Mesenteric fat pad (tissue), 1 donor: Measurements from ENCODE around the gene OR2A5. TPM values are rescaled to one million over a fixed set of nuclear protein-coding genes. Genes with fewer than 3 reads are reported as not detected.
"Not testable (repeated sequence)": the region's sequence is repeated elsewhere in the genome, so short reads cannot be mapped to it uniquely, and the experiment has no call there.

ENCODE experiments used
- DNase-seq: peaks from one replicate; pipeline ENCODE4 v3.0.0-alpha.2; 2020; ENCODE audit warnings: low spot score
- total RNA-seq: library from RNA; stranded (reverse); fragmentation: NEBNext Ultra II Directional; extraction: Animal tissue kit (Norgen Biotek cat#: 25700); gene quantifications from one replicate; pipeline ENCODE4 v1.2.1, GENCODE V29; 2021
- donor health status: DM: yes; HTN: yes; CAD: no.

Gene OR2A5
- total RNA-seq, 1 donor from 2014 or later, result not detected

GRCh38 chr7:144032985-144033709 is 15.6 kb upstream of the OR2A5 start:
- no peak for DNase-seq

- no peak for DNase-seq
These were observed 13.4 kb upstream of the OR2A5 start for GRCh38 chr7:144035385-144035784.

- DNase-seq, result no peak
These were observed 12.4 kb upstream of the OR2A5 start for GRCh38 chr7:144036302-144036885.

- DNase-seq, result no peak
These were observed 11.2 kb upstream of the OR2A5 start for GRCh38 chr7:144037414-144038035.

- no peak for DNase-seq
These were observed 9.9 kb upstream of the OR2A5 start for GRCh38 chr7:144038887-144039286.

DNA sequence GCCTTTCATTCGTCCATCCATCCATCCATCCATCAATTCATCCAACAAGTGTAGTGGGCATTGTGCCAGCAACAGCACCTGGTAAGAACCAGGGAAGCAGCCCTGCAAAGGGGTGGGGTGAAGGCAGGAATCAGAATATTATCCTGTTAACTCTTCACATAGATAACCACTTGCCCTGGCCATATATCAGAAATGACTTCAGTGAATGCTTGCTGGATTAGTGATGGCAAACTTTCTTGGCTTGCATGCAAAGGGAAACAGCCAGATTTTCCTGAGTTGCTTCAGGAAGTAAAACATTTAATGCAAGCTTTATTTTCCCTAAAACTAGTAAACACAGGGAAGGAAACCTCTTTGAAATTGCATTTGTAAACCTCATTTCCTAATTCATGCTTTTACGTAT is 743 bp downstream of the OR2A5 start:
- no peak for DNase-seq

- DNase-seq, result no peak
These were observed 1.3 kb downstream of the OR2A5 start for GRCh38 chr7:144050093-144050492.

- not testable (repeated sequence) for DNase-seq
These were observed 2.1 kb downstream of the OR2A5 start for GRCh38 chr7:144050884-144051283.

DNA sequence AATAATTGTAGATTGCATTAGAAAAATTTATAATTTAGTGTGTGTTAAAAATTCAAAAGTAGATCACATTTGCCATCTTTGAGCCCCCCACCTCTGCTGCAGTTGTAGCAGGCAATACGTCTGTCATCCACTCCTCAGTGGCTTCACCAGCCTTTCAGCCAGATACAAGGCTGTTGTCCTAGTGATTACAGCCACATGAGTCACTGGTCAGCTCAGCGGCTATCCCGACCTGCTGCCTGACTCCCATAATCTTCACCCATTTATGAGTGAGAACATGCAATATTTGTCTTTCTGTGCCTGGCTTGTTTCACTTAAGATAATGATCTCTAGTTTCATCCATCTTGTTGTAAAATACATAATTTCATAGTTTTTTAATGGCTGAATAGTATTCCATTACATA is 9.2 kb downstream of the OR2A5 start:
- DNase-seq, result no peak

DNA sequence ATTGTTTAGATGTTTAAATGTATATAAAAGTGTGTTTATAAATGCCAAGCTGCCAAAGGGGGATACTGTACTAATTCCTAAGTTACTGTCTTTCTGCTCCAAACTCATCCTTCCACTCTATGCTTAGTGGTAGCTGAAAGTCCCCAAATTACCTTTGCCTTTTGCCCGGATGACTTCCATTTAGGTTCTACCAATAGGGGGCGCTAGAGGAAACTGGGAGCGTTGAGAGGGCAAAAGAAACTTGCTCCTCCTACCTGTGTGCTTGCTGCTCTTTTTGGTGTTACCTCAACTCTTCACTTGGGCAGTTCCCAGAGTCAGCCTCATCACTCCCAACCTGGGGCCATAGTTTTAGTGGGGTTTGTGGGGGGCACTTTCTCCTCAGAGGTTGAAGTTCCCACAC is 15.0 kb downstream of the OR2A5 start:
- no peak for DNase-seq

- DNase-seq, result no peak
These were observed 20.8 kb downstream of the OR2A5 start, which contains the start of gene OR2A25 for GRCh38 chr7:144069511-144069910. OR2A25 (plus strand) TSS chr7:144069811; CDS start chr7:144074220, 4,409 bp downstream.

- no peak for DNase-seq
These were observed 21.2 kb downstream of the OR2A5 start for GRCh38 chr7:144069953-144070352.

- no peak for DNase-seq
These were observed 25.6 kb downstream of the OR2A5 start for GRCh38 chr7:144074374-144074773.

DNA sequence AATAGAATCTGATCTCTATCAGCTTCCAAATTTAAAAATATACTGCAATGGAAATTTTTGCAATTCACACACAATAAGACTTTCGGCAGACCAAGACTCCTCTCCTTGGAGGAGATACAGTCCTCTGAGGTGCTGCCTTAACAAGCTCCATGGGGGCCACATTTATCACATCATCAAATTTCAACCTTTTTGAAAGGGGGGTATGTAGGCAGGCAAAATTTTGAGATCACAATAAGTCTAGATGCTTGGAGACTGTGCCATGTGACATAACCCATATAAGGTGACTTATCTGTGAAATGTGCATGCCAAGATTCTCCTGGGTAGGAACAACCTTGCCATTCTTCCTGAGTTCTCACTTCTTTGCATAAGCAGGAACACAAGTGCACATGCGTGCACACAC is 37.2 kb downstream of the OR2A5 start, which contains the start of gene OR2A12:
Gene OR2A12 (plus strand): TSS at position 301 of the 400 bp plus-strand sequence. CDS start 8,830 bp downstream, outside the sequence.
- no peak for DNase-seq

DNA sequence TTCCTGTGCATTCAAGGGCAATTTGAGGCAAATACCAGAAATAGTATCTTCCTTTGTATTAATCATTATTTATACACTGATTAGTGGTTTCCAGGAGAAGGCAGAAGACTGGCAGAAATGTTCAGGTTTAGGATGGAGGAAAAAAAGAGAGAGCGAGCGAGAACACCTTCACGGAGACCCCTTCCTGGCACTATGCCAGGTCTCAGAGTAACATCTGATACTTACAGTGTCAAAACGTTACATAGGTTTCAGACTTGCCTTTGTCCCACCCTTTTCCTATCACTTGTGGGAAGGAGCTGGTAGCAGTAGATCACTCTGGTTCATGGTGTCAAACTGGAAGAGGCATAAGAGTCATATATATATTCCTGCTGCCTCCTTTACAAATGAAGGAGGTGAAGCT is 38.0 kb downstream of the OR2A5 start:
- no peak for DNase-seq

DNA sequence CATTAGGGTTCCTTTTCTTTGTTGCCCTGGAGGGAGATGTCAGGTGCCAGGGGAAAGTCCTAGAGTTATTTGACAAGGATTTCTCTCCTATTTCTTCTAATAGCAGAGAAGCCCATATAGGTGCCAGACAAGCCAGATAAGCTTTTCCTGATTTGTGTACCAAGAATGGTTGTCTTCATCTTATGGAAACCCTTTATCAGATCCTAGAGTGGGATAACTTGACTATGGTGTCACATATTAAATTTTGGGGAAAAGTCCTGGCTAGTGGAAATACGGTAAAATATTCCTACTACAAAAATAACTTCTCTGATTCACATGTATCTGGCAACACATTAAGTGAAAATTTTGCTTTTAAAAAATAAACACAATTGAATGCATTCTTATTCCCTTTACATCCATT is 38.5 kb downstream of the OR2A5 start:
- DNase-seq, result no peak

DNA sequence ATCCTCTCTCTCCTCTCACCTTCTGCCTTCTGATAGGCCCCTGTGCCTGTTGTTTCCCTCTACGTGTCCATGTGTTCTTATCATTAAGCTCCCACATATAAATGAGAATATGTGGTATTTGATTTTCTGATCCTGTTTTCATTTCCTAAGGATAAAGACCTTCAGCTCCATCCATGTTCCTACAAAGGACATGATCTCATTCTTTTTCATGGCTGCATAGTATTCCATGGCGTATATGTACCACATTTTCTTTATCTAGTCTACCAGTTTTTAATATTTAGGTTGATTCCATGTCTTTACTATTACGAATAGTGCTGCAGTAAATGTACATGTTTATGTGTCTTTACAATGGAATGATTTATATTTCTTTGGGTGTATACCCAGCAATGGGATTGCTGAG is 41.9 kb downstream of the OR2A5 start:
- DNase-seq, result no peak

DNA sequence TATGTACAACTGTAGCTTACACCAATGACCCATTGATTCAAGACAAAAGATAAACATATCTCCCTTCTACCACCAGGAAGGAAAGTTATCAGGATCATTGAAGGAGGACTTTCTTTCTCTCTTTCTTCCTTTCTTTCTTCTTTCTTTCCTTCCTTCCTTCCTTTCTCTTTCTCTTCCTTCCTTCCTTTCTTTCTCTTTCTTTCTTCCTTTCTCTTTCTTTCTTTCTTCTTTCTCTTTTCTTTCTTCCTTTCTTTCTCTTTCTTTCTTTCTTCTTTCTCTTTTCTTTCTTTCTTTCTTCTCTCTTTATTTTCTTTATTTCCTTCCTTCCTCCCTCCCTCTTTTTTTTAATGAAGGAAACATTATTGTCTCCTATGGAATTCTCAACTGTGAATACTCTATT is 50.0 kb downstream of the OR2A5 start:
- DNase-seq, result no peak

- DNase-seq, result no peak
These were observed 51.9 kb downstream of the OR2A5 start for GRCh38 chr7:144100607-144101006.

DNA sequence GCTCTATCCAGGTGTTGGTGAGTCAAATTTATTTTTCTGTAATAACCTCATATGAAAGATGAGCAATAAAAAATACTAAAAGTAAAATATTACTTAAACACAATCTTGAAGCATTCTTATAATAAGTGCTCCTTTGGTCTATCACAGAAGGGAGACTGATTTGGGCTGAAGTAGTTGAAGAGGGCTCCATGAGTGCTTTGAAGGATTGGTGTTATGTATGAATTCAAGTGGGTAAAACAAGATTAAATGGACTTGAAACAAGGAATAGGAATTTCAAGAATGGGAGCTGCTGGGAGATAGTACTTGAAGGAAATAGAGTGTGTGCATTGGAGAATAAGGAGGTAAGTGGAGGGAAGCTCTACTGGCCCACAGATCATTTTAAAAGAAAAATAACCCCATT is 53.3 kb downstream of the OR2A5 start:
- no peak for DNase-seq

- no peak for DNase-seq
These were observed 56.5 kb downstream of the OR2A5 start for GRCh38 chr7:144105211-144105610.
